ENCODE results near the gene AP1G1. TPM values are rescaled to one million over a fixed set of nuclear protein-coding genes. Genes with fewer than 3 reads are reported as not detected.
A peak's percentile ranks its signal among the peaks of the same experiment; 100 is the strongest.

The AP1G1 gene
- total and polyA plus RNA-seq, 10 of the 15 experiments (the other 5 are each of a cell fraction or from before 2014, with no cell fraction given) = 5.9 to 83.7 (median 47.8) TPM

GRCh38 chr16:71703333-71703732 is 105.3 kb downstream of the AP1G1 start (continued):
- TF ChIP-seq NBN (IDR thresholded peaks at IDR 0.05) = no peak
- no peak for TF ChIP-seq ATF3 (IDR thresholded peaks at IDR 0.05; ENCODE audit: borderline replicate concordance, extremely low read depth, low read depth, low read length)
- TF ChIP-seq ZNF274 (IDR thresholded peaks at IDR 0.05; ENCODE audit: insufficient read depth, insufficient read length) = no peak
- no peak for TF ChIP-seq TCF7 (IDR thresholded peaks at IDR 0.05; ENCODE audit: borderline replicate concordance)
- TF ChIP-seq ETV6 (conservative IDR thresholded peaks at IDR 0.05 in 1 of 2, IDR thresholded peaks at IDR 0.05 in 1 of 2; ENCODE audit: borderline replicate concordance in 1 of 2, low read depth in 1 of 2) = no peak
- TF ChIP-seq PBX3 (IDR thresholded peaks at IDR 0.05; ENCODE audit: insufficient replicate concordance, low read depth, low read length) = no peak
- TF ChIP-seq SIN3A (IDR thresholded peaks at IDR 0.05; ENCODE audit: low read depth, low read length) = no peak
- TF ChIP-seq PAX8 (IDR thresholded peaks at IDR 0.05) = no peak

GRCh38 chr16:71700831-71701230 is 107.8 kb downstream of the AP1G1 start:
- Histone ChIP-seq H3K27ac (ENCODE audit: control insufficient read depth, insufficient read depth) (no peak overlapping the region), H2AFZ (ENCODE audit: control insufficient read depth, low read depth, low read length) (no peak overlapping the region), H3K36me3 (ENCODE audit: control insufficient read depth in 2 of 2, insufficient read depth in 2 of 2, low read length in 1 of 2) (peaks cover 1 to 2% of the 10 kb centered on the region in 2 experiments; a peak in 2 of 4 replicates), H3K4me1 (ENCODE audit: control insufficient read depth, insufficient read depth, low read length) (no peaks in the 10 kb centered on the region), H4K20me1 (ENCODE audit: control insufficient read depth, insufficient read depth) (no peaks in the 10 kb centered on the region), H3K9me3 (replicated peaks; ENCODE audit: control insufficient read depth, insufficient read depth, low read length) (no peaks in the 10 kb centered on the region), H3K4me3 (no peak overlapping the region), H3K79me2 (ENCODE audit: control insufficient read depth, insufficient read depth, low read length) (no peaks in the 10 kb centered on the region), H3K9ac (ENCODE audit: control insufficient read depth, insufficient read depth, low read length) (no peak overlapping the region), H3K4me2 (ENCODE audit: control insufficient read depth, insufficient read depth) (no peak overlapping the region), H3K27me3 (replicated peaks in 1 of 2; ENCODE audit: control insufficient read depth in 2 of 2, insufficient read depth in 2 of 2, low read length in 1 of 2) (no peaks in the 10 kb centered on the region)
- intact Hi-C loops (cut with micrococcal nuclease; ENCODE audit: unreplicated experiment) = no loop called here
- FAIRE-seq (no peak), ATAC-seq (no peak), DNase-seq (ENCODE audit: low read depth, low spot score) (no peak)
- no TSS peak for BruUV-seq (replicated peaks)
- RAD21 ChIA-PET (ENCODE audit: unreplicated experiment) = no interaction called here
- CTCF ChIA-PET = no interaction called here
- TF ChIP-seq NRF1 (conservative IDR thresholded peaks at IDR 0.05; ENCODE audit: low read depth, low read length) = no peak
- TF ChIP-seq SPI1 (IDR thresholded peaks at IDR 0.05; ENCODE audit: borderline replicate concordance, insufficient read depth, low read depth, low read length) = peak; percentile 15; the same call in 1 of the 2 replicates
- SMC1A ChIA-PET (ENCODE audit: uncharacterized antibody, unreplicated experiment) = interaction anchor here (0.6 kb wide), 1 partner anchor 84 kb away, joined by 3 read pairs; no protein-coding TSS in a partner anchor
- in situ Hi-C loops (cut with MboI) = no loop called here
- POLR2A ChIA-PET = interaction anchor here (0.6 kb wide), 1 partner anchor 162 kb away, joined by 4 read pairs; no protein-coding TSS in a partner anchor
- WGBS (ENCODE audit: insufficient coverage, insufficient replicate concordance, low lambda C conversion rate, missing lambda C conversion rate) = 73% methylated on average over 4 of the region's 4 CpGs
